Measurements from ENCODE around the gene ZNF526. TPM values are rescaled to one million over a fixed set of nuclear protein-coding genes. Genes with fewer than 3 reads are reported as not detected.

Gene ZNF526
- total and polyA plus RNA-seq, 4 donors: 2.6 to 12.3 (median 5.5) TPM

- 13 to 18% methylated on average over 10 of the region's 10 CpGs for WGBS, 2 donors
- Histone ChIP-seq H3K27ac (ENCODE audit: low read depth in 1 of 2, low read length in 2 of 2) (peak overlapping the region; percentile 73 to 92), H3K36me3 (ENCODE audit: control insufficient read depth in 1 of 2, insufficient read depth in 2 of 2, low read length in 1 of 2) (peaks cover 0 to 7% of the 10 kb centered on the region in 2 donors), H3K4me3 (ENCODE audit: low read length in 2 of 2) (peak overlapping the region; percentile 50 to 76), H3K27me3 (ENCODE audit: control insufficient read depth in 1 of 2, insufficient read depth in 2 of 2, low read length in 1 of 2) (no peaks in the 10 kb centered on the region), H3K4me1 (ENCODE audit: control insufficient read depth in 1 of 2, insufficient read depth in 2 of 2, low read length in 2 of 2) (peaks cover 0 to 1% of the 10 kb centered on the region in 2 donors), H3K9me3 (ENCODE audit: control insufficient read depth, low read length) (no peaks in the 10 kb centered on the region)
- intact Hi-C loops (cut with DNase I): loop anchor here in 1 of 2 donors (2.0 kb wide), 1 partner anchor 15 kb away; the partner anchor contains the start of gene ERF
- DNase-seq (peak in 1 of 2 donors; percentile 61), ATAC-seq (ENCODE audit: low FRiP score) (no peak)
These were observed 49.6 kb downstream of the ZNF526 start for GRCh38 chr19:42269478-42270345.

DNA sequence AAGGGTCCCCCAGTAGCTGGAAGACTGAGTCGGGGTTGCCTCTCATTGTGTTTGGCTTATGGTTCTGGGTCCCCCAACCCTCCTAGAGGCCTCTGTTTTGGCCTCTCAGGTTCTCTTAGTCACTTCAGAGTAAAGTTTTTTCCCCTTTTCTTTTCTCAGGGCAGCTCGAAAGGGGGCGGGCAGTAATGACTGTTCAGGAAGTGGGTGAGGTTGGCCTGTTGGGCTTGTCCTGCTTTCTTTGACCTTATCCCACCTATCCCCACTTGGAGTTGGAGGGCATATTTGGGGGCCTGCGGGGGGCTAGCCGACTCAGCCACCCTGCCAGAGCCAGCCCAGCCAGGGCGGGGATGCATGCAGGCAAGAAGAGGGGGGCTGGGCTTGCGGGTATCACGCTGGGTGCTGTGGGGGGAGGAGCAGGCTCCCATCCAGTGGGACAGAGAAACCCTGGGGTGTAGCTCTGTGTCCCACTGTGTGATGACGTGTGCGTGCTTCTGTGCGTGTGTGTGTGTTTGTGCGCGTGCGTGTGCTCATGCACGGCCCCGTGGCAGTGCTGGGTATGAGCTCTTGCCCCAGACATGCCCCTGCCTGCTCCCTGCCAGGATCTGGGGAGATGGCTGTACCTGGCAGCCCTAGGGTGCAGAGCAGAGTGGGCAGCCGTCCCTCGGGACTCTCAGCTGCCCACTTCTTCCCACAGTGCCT lies 50.4 kb downstream of the ZNF526 start:
- Histone ChIP-seq H3K27ac (ENCODE audit: low read depth in 1 of 2, low read length in 2 of 2) (peak overlapping the region; percentile 73 to 92), H3K4me1 (ENCODE audit: control insufficient read depth in 1 of 2, insufficient read depth in 2 of 2, low read length in 2 of 2) (peaks cover 0 to 1% of the 10 kb centered on the region in 2 donors), H3K9me3 (ENCODE audit: control insufficient read depth, low read length) (no peaks in the 10 kb centered on the region), H3K4me3 (ENCODE audit: low read length in 2 of 2) (peak overlapping the region; percentile 1 to 50), H3K27me3 (ENCODE audit: control insufficient read depth in 1 of 2, insufficient read depth in 2 of 2, low read length in 1 of 2) (no peaks in the 10 kb centered on the region), H3K36me3 (ENCODE audit: control insufficient read depth in 1 of 2, insufficient read depth in 2 of 2, low read length in 1 of 2) (peaks cover 0 to 7% of the 10 kb centered on the region in 2 donors)
- intact Hi-C loops (cut with DNase I): no loop called here
- ATAC-seq (ENCODE audit: low FRiP score): no peak
- DNase-seq: peak; percentile 85 to 86
- WGBS, 2 donors: 0% methylated on average over 18 of the region's 18 CpGs

- no peak for DNase-seq
- peaks cover 0 to 1% of the 10 kb centered on the region in 2 donors for H3K4me1 ChIP-seq (ENCODE audit: control insufficient read depth in 1 of 2, insufficient read depth in 2 of 2, low read length in 2 of 2)
- H3K4me3 ChIP-seq (ENCODE audit: low read length in 2 of 2): no peak overlapping the region
- H3K9me3 ChIP-seq (ENCODE audit: control insufficient read depth, low read length): no peaks in the 10 kb centered on the region
- ATAC-seq (ENCODE audit: low FRiP score): no peak
- peak overlapping the region in 1 of 2 donors; percentile 92 for H3K27ac ChIP-seq (ENCODE audit: low read depth in 1 of 2, low read length in 2 of 2)
- WGBS, 2 donors: 13 to 16% methylated on average over 3 of the region's 3 CpGs
- no peaks in the 10 kb centered on the region for H3K27me3 ChIP-seq (ENCODE audit: control insufficient read depth in 1 of 2, insufficient read depth in 2 of 2, low read length in 1 of 2)
- H3K36me3 ChIP-seq (ENCODE audit: control insufficient read depth in 1 of 2, insufficient read depth in 2 of 2, low read length in 1 of 2): peaks cover 0 to 7% of the 10 kb centered on the region in 2 donors
- intact Hi-C loops (cut with DNase I): no loop called here
These were observed 50.9 kb downstream of the ZNF526 start for GRCh38 chr19:42271045-42271419.

DNA sequence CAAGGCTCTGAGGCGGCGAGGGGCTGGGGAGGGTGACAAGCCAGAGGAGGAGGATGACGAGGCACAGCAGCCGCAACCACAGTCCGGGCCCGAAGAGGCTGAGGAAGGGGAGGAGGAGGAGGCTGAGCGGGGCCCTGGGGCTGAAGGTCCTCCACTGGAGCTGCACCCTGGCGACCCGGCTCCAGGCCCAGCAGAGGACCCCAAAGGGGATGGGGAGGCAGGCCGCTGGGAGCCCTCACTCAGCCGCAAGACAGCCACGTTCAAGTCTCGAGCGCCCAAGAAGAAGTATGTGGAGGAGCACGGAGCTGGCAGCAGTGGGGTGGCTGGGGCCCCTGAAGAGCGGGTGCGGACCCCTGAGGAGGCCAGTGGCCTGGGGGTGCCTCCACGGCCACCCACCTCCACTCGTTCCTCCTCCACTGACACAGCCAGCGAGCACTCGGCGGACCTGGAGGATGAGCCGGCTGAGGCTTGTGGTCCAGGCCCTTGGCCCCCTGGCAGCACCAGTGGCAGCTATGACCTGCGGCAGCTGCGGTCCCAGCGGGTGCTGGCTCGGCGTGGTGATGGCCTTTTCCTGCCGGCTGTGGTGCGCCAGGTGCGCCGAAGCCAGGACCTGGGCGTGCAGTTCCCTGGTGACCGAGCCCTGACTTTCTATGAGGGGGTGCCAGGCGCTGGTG lies 51.9 kb downstream of the ZNF526 start:
- no peak for ATAC-seq (ENCODE audit: low FRiP score)
- peak in 1 of 2 donors; percentile 46 for DNase-seq
- intact Hi-C loops (cut with DNase I): no loop called here
- Histone ChIP-seq H3K4me1 (ENCODE audit: control insufficient read depth in 1 of 2, insufficient read depth in 2 of 2, low read length in 2 of 2) (peaks cover 0 to 1% of the 10 kb centered on the region in 2 donors), H3K4me3 (ENCODE audit: low read length in 2 of 2) (no peak overlapping the region), H3K27ac (ENCODE audit: low read depth in 1 of 2, low read length in 2 of 2) (no peak overlapping the region), H3K36me3 (ENCODE audit: control insufficient read depth in 1 of 2, insufficient read depth in 2 of 2, low read length in 1 of 2) (peaks cover 0 to 7% of the 10 kb centered on the region in 2 donors), H3K9me3 (ENCODE audit: control insufficient read depth, low read length) (no peaks in the 10 kb centered on the region), H3K27me3 (ENCODE audit: control insufficient read depth in 1 of 2, insufficient read depth in 2 of 2, low read length in 1 of 2) (no peaks in the 10 kb centered on the region)
- 87 to 88% methylated on average over 35 of the region's 35 CpGs for WGBS, 2 donors

GRCh38 chr19:42272535-42272897 lies 52.4 kb downstream of the ZNF526 start:
- H3K9me3 ChIP-seq (ENCODE audit: control insufficient read depth, low read length): no peaks in the 10 kb centered on the region
- H3K27ac ChIP-seq (ENCODE audit: low read depth in 1 of 2, low read length in 2 of 2): no peak overlapping the region
- peaks cover 0 to 7% of the 10 kb centered on the region in 2 donors for H3K36me3 ChIP-seq (ENCODE audit: control insufficient read depth in 1 of 2, insufficient read depth in 2 of 2, low read length in 1 of 2)
- DNase-seq: peak in 1 of 2 donors; percentile 51
- no peak for ATAC-seq (ENCODE audit: low FRiP score)
- H3K4me3 ChIP-seq (ENCODE audit: low read length in 2 of 2): no peak overlapping the region
- WGBS, 2 donors: 70 to 73% methylated on average over 9 of the region's 9 CpGs
- intact Hi-C loops (cut with DNase I): no loop called here
- no peaks in the 10 kb centered on the region for H3K27me3 ChIP-seq (ENCODE audit: control insufficient read depth in 1 of 2, insufficient read depth in 2 of 2, low read length in 1 of 2)
- H3K4me1 ChIP-seq (ENCODE audit: control insufficient read depth in 1 of 2, insufficient read depth in 2 of 2, low read length in 2 of 2): peaks cover 0 to 1% of the 10 kb centered on the region in 2 donors

GRCh38 chr19:42272989-42273406 lies 52.9 kb downstream of the ZNF526 start:
- DNase-seq: no peak
- H3K27me3 ChIP-seq (ENCODE audit: control insufficient read depth in 1 of 2, insufficient read depth in 2 of 2, low read length in 1 of 2): no peaks in the 10 kb centered on the region
- H3K4me3 ChIP-seq (ENCODE audit: low read length in 2 of 2): no peak overlapping the region
- WGBS, 2 donors: 91 to 92% methylated on average over 23 of the region's 23 CpGs
- H3K4me1 ChIP-seq (ENCODE audit: control insufficient read depth in 1 of 2, insufficient read depth in 2 of 2, low read length in 2 of 2): peaks cover 0 to 1% of the 10 kb centered on the region in 2 donors
- ATAC-seq (ENCODE audit: low FRiP score): no peak
- no peaks in the 10 kb centered on the region for H3K9me3 ChIP-seq (ENCODE audit: control insufficient read depth, low read length)
- no peak overlapping the region for H3K27ac ChIP-seq (ENCODE audit: low read depth in 1 of 2, low read length in 2 of 2)
- intact Hi-C loops (cut with DNase I): no loop called here
- H3K36me3 ChIP-seq (ENCODE audit: control insufficient read depth in 1 of 2, insufficient read depth in 2 of 2, low read length in 1 of 2): peaks cover 0 to 7% of the 10 kb centered on the region in 2 donors

DNA sequence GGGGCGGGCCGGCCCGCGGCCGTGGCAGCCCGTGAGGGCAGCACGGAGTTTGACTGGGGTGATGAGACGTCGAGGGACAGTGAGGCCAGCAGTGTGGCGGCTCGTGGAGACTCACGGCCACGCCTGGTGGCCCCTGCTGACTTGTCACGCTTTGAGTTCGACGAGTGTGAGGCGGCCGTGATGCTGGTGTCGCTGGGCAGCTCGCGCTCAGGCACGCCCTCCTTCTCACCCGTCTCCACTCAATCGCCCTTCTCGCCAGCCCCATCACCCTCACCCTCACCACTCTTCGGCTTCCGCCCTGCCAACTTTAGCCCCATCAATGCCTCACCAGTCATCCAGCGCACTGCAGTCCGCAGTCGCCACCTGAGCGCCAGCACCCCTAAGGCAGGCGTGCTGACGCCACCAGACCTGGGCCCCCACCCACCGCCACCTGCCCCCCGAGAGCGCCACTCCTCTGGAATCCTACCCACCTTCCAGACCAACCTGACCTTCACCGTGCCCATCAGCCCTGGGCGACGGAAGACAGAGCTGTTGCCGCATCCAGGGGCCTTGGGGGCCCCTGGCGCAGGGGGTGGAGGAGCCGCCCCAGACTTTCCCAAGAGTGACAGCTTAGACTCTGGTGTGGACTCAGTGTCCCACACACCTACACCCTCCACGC lies 53.4 kb downstream of the ZNF526 start:
- DNase-seq (peak; percentile 47 to 68), ATAC-seq (ENCODE audit: low FRiP score) (no peak)
- intact Hi-C loops (cut with DNase I): no loop called here
- 91% methylated on average over 43 of the region's 43 CpGs for WGBS, 2 donors
- Histone ChIP-seq H3K36me3 (ENCODE audit: control insufficient read depth in 1 of 2, insufficient read depth in 2 of 2, low read length in 1 of 2) (peaks cover 0 to 7% of the 10 kb centered on the region in 2 donors), H3K4me1 (ENCODE audit: control insufficient read depth in 1 of 2, insufficient read depth in 2 of 2, low read length in 2 of 2) (peaks cover 0 to 1% of the 10 kb centered on the region in 2 donors), H3K27ac (ENCODE audit: low read depth in 1 of 2, low read length in 2 of 2) (no peak overlapping the region), H3K27me3 (ENCODE audit: control insufficient read depth in 1 of 2, insufficient read depth in 2 of 2, low read length in 1 of 2) (no peaks in the 10 kb centered on the region), H3K4me3 (ENCODE audit: low read length in 2 of 2) (no peak overlapping the region), H3K9me3 (ENCODE audit: control insufficient read depth, low read length) (no peaks in the 10 kb centered on the region)

DNA sequence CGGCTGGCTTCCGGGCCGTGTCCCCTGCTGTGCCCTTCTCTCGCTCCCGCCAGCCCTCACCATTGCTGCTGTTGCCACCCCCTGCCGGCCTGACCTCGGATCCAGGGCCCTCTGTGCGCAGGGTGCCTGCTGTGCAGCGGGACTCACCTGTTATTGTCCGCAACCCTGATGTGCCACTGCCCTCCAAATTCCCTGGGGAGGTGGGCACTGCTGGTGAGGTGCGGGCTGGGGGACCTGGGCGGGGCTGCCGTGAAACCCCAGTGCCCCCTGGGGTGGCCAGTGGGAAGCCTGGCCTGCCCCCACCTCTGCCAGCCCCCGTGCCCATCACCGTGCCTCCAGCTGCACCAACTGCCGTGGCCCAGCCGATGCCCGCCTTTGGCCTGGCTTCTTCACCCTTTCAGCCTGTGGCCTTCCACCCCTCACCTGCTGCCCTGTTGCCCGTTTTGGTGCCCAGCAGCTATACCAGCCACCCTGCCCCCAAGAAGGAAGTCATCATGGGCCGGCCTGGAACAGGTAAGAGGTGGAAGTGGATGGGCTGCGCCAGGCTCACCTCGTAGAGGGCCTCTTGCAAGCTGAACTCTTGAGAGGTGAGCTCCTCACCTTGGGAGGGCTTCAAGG lies 54.1 kb downstream of the ZNF526 start:
- H3K27me3 ChIP-seq (ENCODE audit: control insufficient read depth in 1 of 2, insufficient read depth in 2 of 2, low read length in 1 of 2): no peaks in the 10 kb centered on the region
- WGBS, 2 donors: 87 to 88% methylated on average over 22 of the region's 22 CpGs
- H3K27ac ChIP-seq (ENCODE audit: low read depth in 1 of 2, low read length in 2 of 2): no peak overlapping the region
- H3K36me3 ChIP-seq (ENCODE audit: control insufficient read depth in 1 of 2, insufficient read depth in 2 of 2, low read length in 1 of 2): peaks cover 0 to 7% of the 10 kb centered on the region in 2 donors
- DNase-seq (peak in 1 of 2 donors; percentile 46), ATAC-seq (ENCODE audit: low FRiP score) (no peak)
- intact Hi-C loops (cut with DNase I): no loop called here
- no peaks in the 10 kb centered on the region for H3K9me3 ChIP-seq (ENCODE audit: control insufficient read depth, low read length)
- peaks cover 0 to 1% of the 10 kb centered on the region in 2 donors for H3K4me1 ChIP-seq (ENCODE audit: control insufficient read depth in 1 of 2, insufficient read depth in 2 of 2, low read length in 2 of 2)
- H3K4me3 ChIP-seq (ENCODE audit: low read length in 2 of 2): no peak overlapping the region

Data from aorta (tissue), 5 donors.